Dendritic cell treated with granulocyte-macrophage colony-stimulating factor and Interleukin-4, amounts not matched to agents 40 ng/mL and 50 ng/mL, for 4 days (primary cell): Measurements from ENCODE around the gene GPRC5A.

Source experiments
- H3K27ac Mint-ChIP-seq: one replicate; pipeline ENCODE4 v1.8.0; 2022; ENCODE audit warnings: mild to moderate bottlenecking, mixed read lengths
- H3K27me3 Mint-ChIP-seq: one replicate; pipeline ENCODE4 v1.8.0; 2022; ENCODE audit warnings: mild to moderate bottlenecking, mixed read lengths
- H3K36me3 Mint-ChIP-seq: one replicate; pipeline ENCODE4 v1.8.0; 2022; ENCODE audit warnings: low read depth, mixed read lengths
- H3K4me1 Mint-ChIP-seq: one replicate; pipeline ENCODE4 v1.8.0; 2022; ENCODE audit warnings: low read depth, mixed read lengths
- H3K4me3 Mint-ChIP-seq: one replicate; pipeline ENCODE4 v1.8.0; 2022; ENCODE audit warnings: mild to moderate bottlenecking, moderate library complexity, mixed read lengths
- H3K9me3 Mint-ChIP-seq: one replicate; pipeline ENCODE4 v1.8.0; 2022; ENCODE audit warnings: mixed read lengths
- intact Hi-C: fragments of 100-400 bp; cut with micrococcal nuclease; formaldehyde crosslinking; loops from one replicate; pipeline ENCODE4 v1.15.0; 2022

Gene GPRC5A

GRCh38 chr12:12929696-12930095 is 38.3 kb downstream of the GPRC5A start:
- Mint-ChIP-seq H3K27ac (no peak overlapping the region), H3K4me3 (no peak overlapping the region), H3K36me3 (no peaks in the 10 kb centered on the region), H3K4me1 (no peaks in the 10 kb centered on the region), H3K9me3 (no peaks in the 10 kb centered on the region), H3K27me3 (peaks cover 2% of the 10 kb centered on the region)
- intact Hi-C loops, result no loop called here

- H3K27ac Mint-ChIP-seq, result no peak overlapping the region
- H3K36me3 Mint-ChIP-seq, result no peaks in the 10 kb centered on the region
- no peaks in the 10 kb centered on the region for H3K9me3 Mint-ChIP-seq
- peaks cover 2% of the 10 kb centered on the region for H3K27me3 Mint-ChIP-seq
- no peaks in the 10 kb centered on the region for H3K4me1 Mint-ChIP-seq
- intact Hi-C loops, result no loop called here
- no peak overlapping the region for H3K4me3 Mint-ChIP-seq
Measured at GRCh38 chr12:12930633-12931219, 39.4 kb downstream of the GPRC5A start.

GRCh38 chr12:12933742-12934141 is 42.4 kb downstream of the GPRC5A start:
- H3K9me3 Mint-ChIP-seq, result no peaks in the 10 kb centered on the region
- H3K4me3 Mint-ChIP-seq, result no peak overlapping the region
- no peak overlapping the region for H3K27ac Mint-ChIP-seq
- intact Hi-C loops, result no loop called here
- H3K4me1 Mint-ChIP-seq, result no peaks in the 10 kb centered on the region
- no peaks in the 10 kb centered on the region for H3K36me3 Mint-ChIP-seq
- H3K27me3 Mint-ChIP-seq, result no peaks in the 10 kb centered on the region

GRCh38 chr12:12934556-12934955 is 43.2 kb downstream of the GPRC5A start:
- no peaks in the 10 kb centered on the region for H3K36me3 Mint-ChIP-seq
- no peaks in the 10 kb centered on the region for H3K27me3 Mint-ChIP-seq
- intact Hi-C loops, result no loop called here
- no peak overlapping the region for H3K27ac Mint-ChIP-seq
- H3K4me3 Mint-ChIP-seq, result no peak overlapping the region
- H3K9me3 Mint-ChIP-seq, result no peaks in the 10 kb centered on the region
- H3K4me1 Mint-ChIP-seq, result no peaks in the 10 kb centered on the region

- Mint-ChIP-seq H3K27me3 (no peaks in the 10 kb centered on the region), H3K36me3 (no peaks in the 10 kb centered on the region), H3K4me3 (no peak overlapping the region), H3K9me3 (no peaks in the 10 kb centered on the region), H3K4me1 (no peaks in the 10 kb centered on the region), H3K27ac (no peak overlapping the region)
- intact Hi-C loops, result no loop called here
Measured at GRCh38 chr12:12936983-12937491, 45.7 kb downstream of the GPRC5A start.

GRCh38 chr12:12938541-12938940 is 47.2 kb downstream of the GPRC5A start:
- Mint-ChIP-seq H3K4me3 (no peak overlapping the region), H3K36me3 (no peaks in the 10 kb centered on the region), H3K27me3 (no peaks in the 10 kb centered on the region), H3K27ac (no peak overlapping the region), H3K4me1 (no peaks in the 10 kb centered on the region), H3K9me3 (no peaks in the 10 kb centered on the region)
- intact Hi-C loops, result no loop called here

- no peaks in the 10 kb centered on the region for H3K4me1 Mint-ChIP-seq
- H3K9me3 Mint-ChIP-seq, result no peaks in the 10 kb centered on the region
- H3K4me3 Mint-ChIP-seq, result no peak overlapping the region
- intact Hi-C loops, result no loop called here
- no peaks in the 10 kb centered on the region for H3K36me3 Mint-ChIP-seq
- no peak overlapping the region for H3K27ac Mint-ChIP-seq
- H3K27me3 Mint-ChIP-seq, result peaks cover under 1% of the 10 kb centered on the region
Measured at GRCh38 chr12:12939888-12940287, 48.5 kb downstream of the GPRC5A start.

- H3K4me1 Mint-ChIP-seq, result no peaks in the 10 kb centered on the region
- no peaks in the 10 kb centered on the region for H3K36me3 Mint-ChIP-seq
- peaks cover 7% of the 10 kb centered on the region for H3K27me3 Mint-ChIP-seq
- H3K4me3 Mint-ChIP-seq, result no peak overlapping the region
- H3K9me3 Mint-ChIP-seq, result no peaks in the 10 kb centered on the region
- intact Hi-C loops, result no loop called here
- no peak overlapping the region for H3K27ac Mint-ChIP-seq
Measured at GRCh38 chr12:12941450-12942350, 50.3 kb downstream of the GPRC5A start.

- Mint-ChIP-seq H3K27me3 (peaks cover 7% of the 10 kb centered on the region), H3K36me3 (no peaks in the 10 kb centered on the region), H3K4me3 (no peak overlapping the region), H3K4me1 (no peaks in the 10 kb centered on the region), H3K27ac (no peak overlapping the region), H3K9me3 (no peaks in the 10 kb centered on the region)
- intact Hi-C loops, result no loop called here
Measured at GRCh38 chr12:12943586-12944260, 52.4 kb downstream of the GPRC5A start.

- Mint-ChIP-seq H3K4me3 (no peak overlapping the region), H3K9me3 (no peaks in the 10 kb centered on the region), H3K27ac (no peak overlapping the region), H3K27me3 (peaks cover 7% of the 10 kb centered on the region), H3K36me3 (no peaks in the 10 kb centered on the region), H3K4me1 (no peaks in the 10 kb centered on the region)
- intact Hi-C loops, result no loop called here
Measured at GRCh38 chr12:12945591-12945990, 54.2 kb downstream of the GPRC5A start.

GRCh38 chr12:12946686-12947355 is 55.5 kb downstream of the GPRC5A start:
- intact Hi-C loops, result no loop called here

GRCh38 chr12:12947902-12948301 is 56.5 kb downstream of the GPRC5A start:
- no peak overlapping the region for H3K4me3 Mint-ChIP-seq
- no peak overlapping the region for H3K27ac Mint-ChIP-seq
- no peaks in the 10 kb centered on the region for H3K36me3 Mint-ChIP-seq
- intact Hi-C loops, result no loop called here
- no peaks in the 10 kb centered on the region for H3K4me1 Mint-ChIP-seq
- peaks cover 7% of the 10 kb centered on the region for H3K27me3 Mint-ChIP-seq
- H3K9me3 Mint-ChIP-seq, result no peaks in the 10 kb centered on the region

More at GRCh38 chr12:12946686-12947355, 55.5 kb downstream of the GPRC5A start:
- Mint-ChIP-seq H3K36me3 (no peaks in the 10 kb centered on the region), H3K4me3 (no peak overlapping the region), H3K27ac (no peak overlapping the region), H3K27me3 (peaks cover 7% of the 10 kb centered on the region), H3K9me3 (no peaks in the 10 kb centered on the region), H3K4me1 (no peaks in the 10 kb centered on the region)

GRCh38 chr12:12951504-12951903 is 60.1 kb downstream of the GPRC5A start:
- no peaks in the 10 kb centered on the region for H3K36me3 Mint-ChIP-seq
- H3K27me3 Mint-ChIP-seq, result peaks cover under 1% of the 10 kb centered on the region
- H3K4me1 Mint-ChIP-seq, result no peaks in the 10 kb centered on the region
- no peak overlapping the region for H3K4me3 Mint-ChIP-seq
- H3K9me3 Mint-ChIP-seq, result peaks cover 6% of the 10 kb centered on the region
- intact Hi-C loops, result no loop called here
- no peak overlapping the region for H3K27ac Mint-ChIP-seq

- peaks cover 8% of the 10 kb centered on the region for H3K9me3 Mint-ChIP-seq
- no peaks in the 10 kb centered on the region for H3K36me3 Mint-ChIP-seq
- no peaks in the 10 kb centered on the region for H3K27me3 Mint-ChIP-seq
- intact Hi-C loops, result no loop called here
- H3K4me3 Mint-ChIP-seq, result no peak within 1 kb of the TSS
- H3K27ac Mint-ChIP-seq, result no peak within 1 kb of the TSS
- H3K4me1 Mint-ChIP-seq, result no peaks in the 10 kb centered on the region
Measured at GRCh38 chr12:12952036-12952435, 60.7 kb downstream of the GPRC5A start, which contains the start of gene GPRC5D. TSS of gene GPRC5D (minus strand) at chr12:12952170. CDS start at chr12:12950384, 1,786 bp downstream.
